ENCODE data around the gene MRPL51.

MRPL51 gene

DNA sequence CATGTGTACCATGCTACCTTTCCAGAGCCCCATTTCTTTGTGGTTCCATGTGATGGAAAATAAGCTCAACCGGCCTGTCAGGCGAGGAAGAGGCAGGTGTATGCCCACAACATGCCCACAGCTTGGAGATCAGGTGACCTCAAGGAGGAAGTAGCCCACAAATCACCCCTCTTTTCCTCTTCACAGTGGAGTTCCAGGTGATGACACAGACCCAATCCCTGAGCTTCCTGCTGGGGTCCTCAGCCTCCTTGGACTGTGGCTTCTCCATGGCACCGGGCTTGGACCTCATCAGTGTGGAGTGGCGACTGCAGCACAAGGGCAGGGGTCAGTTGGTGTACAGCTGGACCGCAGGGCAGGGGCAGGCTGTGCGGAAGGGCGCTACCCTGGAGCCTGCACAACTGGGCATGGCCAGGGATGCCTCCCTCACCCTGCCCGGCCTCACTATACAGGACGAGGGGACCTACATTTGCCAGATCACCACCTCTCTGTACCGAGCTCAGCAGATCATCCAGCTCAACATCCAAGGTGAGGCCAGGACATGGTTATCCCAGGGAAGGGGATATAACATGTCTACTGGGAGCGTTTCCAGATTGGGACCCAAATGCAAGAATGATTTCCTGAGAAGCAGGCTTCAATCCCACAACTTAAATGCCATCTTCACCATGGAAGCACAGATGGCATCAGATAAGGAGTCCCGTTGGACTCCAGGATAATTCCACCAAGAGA lies 35.7 kb downstream of the MRPL51 start:
- H3K36me3 ChIP-seq (ENCODE audit: control insufficient read depth, insufficient read depth, low read length), result peaks cover 28% of the 10 kb centered on the region
- no peaks in the 10 kb centered on the region for H3K27me3 ChIP-seq (ENCODE audit: control insufficient read depth, insufficient read depth, low read length)
- no peaks in the 10 kb centered on the region for H3K9me3 ChIP-seq (ENCODE audit: control insufficient read depth, insufficient read depth, low read depth, low read length)
- no peak overlapping the region for H3K9ac ChIP-seq (ENCODE audit: low read length)
- no peak overlapping the region for H3K27ac ChIP-seq (ENCODE audit: low read depth, low read length)
- no peak overlapping the region for H3K4me3 ChIP-seq (ENCODE audit: low read depth, low read length)
- H3K4me1 ChIP-seq (ENCODE audit: control insufficient read depth, insufficient read depth, low read length), result peaks cover 11% of the 10 kb centered on the region

DNA sequence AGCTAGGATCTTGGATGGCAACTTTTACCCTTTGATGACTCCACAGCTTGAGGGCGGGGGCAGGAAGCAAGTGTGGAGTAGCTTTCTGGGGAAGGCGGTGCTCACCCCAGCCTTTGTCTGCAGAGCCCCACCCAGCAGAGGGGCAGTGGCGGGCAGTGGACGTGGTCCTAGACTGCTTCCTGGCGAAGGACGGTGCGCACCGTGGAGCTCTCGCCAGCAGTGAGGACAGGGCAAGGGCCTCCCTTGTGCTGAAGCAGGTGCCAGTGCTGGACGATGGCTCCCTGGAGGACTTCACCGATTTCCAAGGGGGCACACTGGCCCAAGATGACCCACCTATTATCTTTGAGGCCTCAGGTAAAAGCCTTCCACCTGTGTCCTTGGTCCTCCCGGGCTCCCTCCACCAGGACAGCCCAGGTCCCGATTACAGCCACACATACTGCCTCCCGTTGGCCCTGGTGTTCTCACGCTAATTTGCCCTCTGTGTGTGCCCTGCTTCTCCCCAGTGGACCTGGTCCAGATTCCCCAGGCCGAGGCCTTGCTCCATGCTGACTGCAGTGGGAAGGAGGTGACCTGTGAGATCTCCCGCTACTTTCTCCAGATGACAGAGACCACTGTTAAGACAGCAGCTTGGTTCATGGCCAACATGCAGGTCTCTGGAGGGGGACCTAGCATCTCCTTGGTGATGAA lies 40.0 kb downstream of the MRPL51 start:
- Histone ChIP-seq H3K36me3 (ENCODE audit: control insufficient read depth, insufficient read depth, low read length) (0 out of 2 replicates have a peak, but pooled peaks cover 5% of the 10 kb centered on the region), H3K4me3 (ENCODE audit: low read depth, low read length) (no peak overlapping the region), H3K9me3 (ENCODE audit: control insufficient read depth, insufficient read depth, low read depth, low read length) (no peaks in the 10 kb centered on the region), H3K27ac (ENCODE audit: low read depth, low read length) (no peak overlapping the region), H3K9ac (ENCODE audit: low read length) (no peak overlapping the region), H3K4me1 (ENCODE audit: control insufficient read depth, insufficient read depth, low read length) (peaks cover 36% of the 10 kb centered on the region), H3K27me3 (ENCODE audit: control insufficient read depth, insufficient read depth, low read length) (no peaks in the 10 kb centered on the region)

DNA sequence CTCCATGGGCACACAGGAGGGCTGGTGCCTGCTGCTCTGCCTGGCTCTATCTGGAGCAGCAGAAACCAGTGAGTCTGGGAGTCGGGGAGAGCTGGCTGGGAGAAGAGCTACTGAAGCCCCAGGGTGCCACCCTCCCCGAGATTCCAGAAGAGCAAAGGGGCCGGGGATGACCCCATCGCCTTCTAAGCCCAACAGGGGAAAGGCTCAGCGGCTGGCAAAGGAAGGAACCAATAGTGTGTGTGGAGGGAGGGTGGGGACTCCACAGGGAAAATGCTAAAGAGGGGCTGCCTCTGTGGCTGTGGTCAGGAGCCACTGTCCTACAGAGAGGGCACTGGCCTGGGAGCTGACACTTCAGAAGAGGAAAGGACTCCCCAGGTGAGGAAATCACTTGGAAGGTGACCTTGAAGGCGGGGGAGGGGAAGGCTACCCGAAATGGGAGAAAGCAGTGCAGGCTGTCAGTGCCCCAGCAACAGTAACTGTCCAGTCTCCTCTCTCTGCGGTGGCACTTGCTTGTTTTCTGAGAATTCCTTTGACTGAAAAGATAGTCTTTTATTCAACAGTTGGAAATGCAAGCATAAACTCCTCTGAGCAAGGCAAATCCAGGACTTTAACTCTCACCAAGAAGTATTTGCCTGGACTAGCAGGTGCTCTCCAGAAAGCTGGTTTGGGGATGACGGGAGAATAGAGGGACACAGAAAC lies 40.7 kb downstream of the MRPL51 start:
- peak overlapping the region; percentile 76; the same call in 1 of the 2 replicates for H3K27ac ChIP-seq (ENCODE audit: low read depth, low read length)
- H3K4me3 ChIP-seq (ENCODE audit: low read depth, low read length), result peak overlapping the region; percentile 43
- 0 out of 2 replicates have a peak, but pooled peaks cover 4% of the 10 kb centered on the region for H3K36me3 ChIP-seq (ENCODE audit: control insufficient read depth, insufficient read depth, low read length)
- H3K4me1 ChIP-seq (ENCODE audit: control insufficient read depth, insufficient read depth, low read length), result peaks cover 36% of the 10 kb centered on the region
- no peaks in the 10 kb centered on the region for H3K27me3 ChIP-seq (ENCODE audit: control insufficient read depth, insufficient read depth, low read length)
- H3K9ac ChIP-seq (ENCODE audit: low read length), result peak overlapping the region; percentile 55
- H3K9me3 ChIP-seq (ENCODE audit: control insufficient read depth, insufficient read depth, low read depth, low read length), result no peaks in the 10 kb centered on the region

GRCh38 chr12:6451348-6452244 lies 41.5 kb downstream of the MRPL51 start, which contains the start of gene TAPBPL:
TAPBPL (plus strand) TSS chr12:6452042; CDS start chr12:6452249, 207 bp downstream.
- no peaks in the 10 kb centered on the region for H3K9me3 ChIP-seq (ENCODE audit: control insufficient read depth, insufficient read depth, low read depth, low read length)
- peaks cover 36% of the 10 kb centered on the region for H3K4me1 ChIP-seq (ENCODE audit: control insufficient read depth, insufficient read depth, low read length)
- no peaks in the 10 kb centered on the region for H3K36me3 ChIP-seq (ENCODE audit: control insufficient read depth, insufficient read depth, low read length)
- H3K4me3 ChIP-seq (ENCODE audit: low read depth, low read length), result peak within 1 kb of the TSS; percentile 43
- H3K9ac ChIP-seq (ENCODE audit: low read length), result peak within 1 kb of the TSS; percentile 55
- no peaks in the 10 kb centered on the region for H3K27me3 ChIP-seq (ENCODE audit: control insufficient read depth, insufficient read depth, low read length)
- H3K27ac ChIP-seq (ENCODE audit: low read depth, low read length), result peak within 1 kb of the TSS; percentile 76; the same call in 1 of the 2 replicates

GRCh38 chr12:6450869-6451347 lies 42.2 kb downstream of the MRPL51 start:
- no peaks in the 10 kb centered on the region for H3K9me3 ChIP-seq (ENCODE audit: control insufficient read depth, insufficient read depth, low read depth, low read length)
- H3K9ac ChIP-seq (ENCODE audit: low read length), result peak overlapping the region; percentile 55
- peaks cover 36% of the 10 kb centered on the region for H3K4me1 ChIP-seq (ENCODE audit: control insufficient read depth, insufficient read depth, low read length)

GRCh38 chr12:6450091-6450868 lies 42.8 kb downstream of the MRPL51 start:
- Histone ChIP-seq H3K4me3 (ENCODE audit: low read depth, low read length) (no peak overlapping the region), H3K4me1 (ENCODE audit: control insufficient read depth, insufficient read depth, low read length) (peaks cover 36% of the 10 kb centered on the region)

More at GRCh38 chr12:6450869-6451347, 42.2 kb downstream of the MRPL51 start:
- Histone ChIP-seq H3K27ac (ENCODE audit: low read depth, low read length) (peak overlapping the region; percentile 11; the same call in 1 of the 2 replicates), H3K36me3 (ENCODE audit: control insufficient read depth, insufficient read depth, low read length) (no peaks in the 10 kb centered on the region), H3K4me3 (ENCODE audit: low read depth, low read length) (peak overlapping the region; percentile 43), H3K27me3 (ENCODE audit: control insufficient read depth, insufficient read depth, low read length) (no peaks in the 10 kb centered on the region)

DNA sequence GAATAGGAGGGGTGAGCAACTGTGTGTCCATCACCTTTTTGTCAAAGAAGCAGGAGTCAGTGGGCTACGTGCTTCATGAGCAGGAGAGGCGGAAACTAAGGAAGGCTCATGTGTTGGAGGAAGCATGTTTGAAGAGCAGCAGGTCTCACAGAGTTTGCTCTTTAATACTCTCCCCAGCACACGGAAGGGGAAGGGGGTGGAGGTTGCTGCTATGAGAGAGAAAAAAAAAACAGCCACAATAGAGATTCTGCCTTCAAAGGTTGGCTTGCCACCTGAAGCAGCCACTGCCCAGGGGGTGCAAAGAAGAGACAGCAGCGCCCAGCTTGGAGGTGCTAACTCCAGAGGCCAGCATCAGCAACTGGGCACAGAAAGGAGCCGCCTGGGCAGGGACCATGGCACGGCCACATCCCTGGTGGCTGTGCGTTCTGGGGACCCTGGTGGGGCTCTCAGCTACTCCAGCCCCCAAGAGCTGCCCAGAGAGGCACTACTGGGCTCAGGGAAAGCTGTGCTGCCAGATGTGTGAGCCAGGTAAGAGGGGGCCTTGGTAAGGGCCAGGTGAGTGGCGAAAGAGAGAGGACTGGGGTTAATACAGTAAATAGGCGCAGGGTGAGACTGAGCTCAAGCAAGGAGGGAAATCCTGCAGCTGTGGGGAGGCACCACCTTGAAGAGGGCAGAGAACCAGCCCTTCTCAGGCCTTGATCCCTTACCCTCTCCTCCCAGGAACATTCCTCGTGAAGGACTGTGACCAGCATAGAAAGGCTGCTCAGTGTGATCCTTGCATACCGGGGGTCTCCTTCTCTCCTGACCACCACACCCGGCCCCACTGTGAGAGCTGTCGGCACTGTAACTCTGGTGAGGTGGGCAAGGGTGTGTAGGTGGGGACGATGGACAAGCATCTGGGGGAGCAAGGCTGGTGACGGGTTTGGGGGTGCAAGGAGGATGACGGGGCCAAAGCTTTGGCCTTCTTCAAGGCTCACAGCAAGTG lies 48.1 kb downstream of the MRPL51 start, which contains the start of gene CD27:
TSS of gene CD27 (plus strand) at position 252 of the 985 bp plus-strand sequence. CDS start at position 393, 141 bp downstream.
- H3K36me3 ChIP-seq (ENCODE audit: control insufficient read depth, insufficient read depth, low read length), result no peaks in the 10 kb centered on the region
- H3K9ac ChIP-seq (ENCODE audit: low read length), result no peak within 1 kb of the TSS
- no peaks in the 10 kb centered on the region for H3K9me3 ChIP-seq (ENCODE audit: control insufficient read depth, insufficient read depth, low read depth, low read length)
- H3K4me1 ChIP-seq (ENCODE audit: control insufficient read depth, insufficient read depth, low read length), result peaks cover under 1% of the 10 kb centered on the region
- H3K27me3 ChIP-seq (ENCODE audit: control insufficient read depth, insufficient read depth, low read length), result no peaks in the 10 kb centered on the region
- no peak within 1 kb of the TSS for H3K27ac ChIP-seq (ENCODE audit: low read depth, low read length)
- H3K4me3 ChIP-seq (ENCODE audit: low read depth, low read length), result no peak within 1 kb of the TSS

More at GRCh38 chr12:6450091-6450868, 42.8 kb downstream of the MRPL51 start:
- H3K27ac ChIP-seq (ENCODE audit: low read depth, low read length), result no peak overlapping the region; the same call in 1 of the 2 replicates
- no peaks in the 10 kb centered on the region for H3K9me3 ChIP-seq (ENCODE audit: control insufficient read depth, insufficient read depth, low read depth, low read length)
- no peaks in the 10 kb centered on the region for H3K36me3 ChIP-seq (ENCODE audit: control insufficient read depth, insufficient read depth, low read length)
- no peaks in the 10 kb centered on the region for H3K27me3 ChIP-seq (ENCODE audit: control insufficient read depth, insufficient read depth, low read length)
- no peak overlapping the region for H3K9ac ChIP-seq (ENCODE audit: low read length)

DNA sequence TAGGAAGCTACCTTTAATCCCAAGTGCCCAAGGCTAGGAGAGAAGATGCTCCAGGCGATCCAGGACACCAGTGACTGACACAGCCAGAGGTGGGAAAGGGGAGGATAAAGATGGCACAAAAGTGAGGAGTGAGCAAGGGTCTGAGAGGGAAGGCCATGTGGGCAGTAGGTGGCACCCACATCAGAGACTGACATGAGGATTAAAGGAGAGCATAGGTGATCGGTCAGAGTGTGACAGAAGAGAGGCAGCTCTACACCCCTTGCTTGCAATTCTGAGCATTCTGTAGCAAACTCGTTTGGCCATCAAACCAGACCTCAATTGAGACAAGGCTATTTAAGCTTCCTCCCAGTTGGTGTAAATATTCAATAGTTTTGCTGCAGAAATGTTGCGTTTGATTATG lies 49.0 kb downstream of the MRPL51 start:
- Histone ChIP-seq H3K4me1 (ENCODE audit: control insufficient read depth, insufficient read depth, low read length) (no peaks in the 10 kb centered on the region; the same call in 1 of the 2 replicates), H3K27me3 (ENCODE audit: control insufficient read depth, insufficient read depth, low read length) (no peaks in the 10 kb centered on the region), H3K9ac (ENCODE audit: low read length) (no peak overlapping the region), H3K36me3 (ENCODE audit: control insufficient read depth, insufficient read depth, low read length) (no peaks in the 10 kb centered on the region), H3K27ac (ENCODE audit: low read depth, low read length) (no peak overlapping the region), H3K4me3 (ENCODE audit: low read depth, low read length) (no peak overlapping the region), H3K9me3 (ENCODE audit: control insufficient read depth, insufficient read depth, low read depth, low read length) (no peaks in the 10 kb centered on the region)

Measured in HUES6 (cell line).